HG03135 (cell line): ENCODE measurements around the gene NTPCR.
"Not testable (repeated sequence)": the region's sequence is repeated elsewhere in the genome, so short reads cannot be mapped to it uniquely, and the experiment has no call there.

Experiments
- ATAC-seq: cut with Tn5 transposase; IDR thresholded peaks from one replicate; pipeline ENCODE4 v1.9.1; 2021; ENCODE audit warnings: mild to moderate bottlenecking, moderate library complexity; ENCODE audit not compliant: unreplicated experiment

Gene NTPCR, protein sequence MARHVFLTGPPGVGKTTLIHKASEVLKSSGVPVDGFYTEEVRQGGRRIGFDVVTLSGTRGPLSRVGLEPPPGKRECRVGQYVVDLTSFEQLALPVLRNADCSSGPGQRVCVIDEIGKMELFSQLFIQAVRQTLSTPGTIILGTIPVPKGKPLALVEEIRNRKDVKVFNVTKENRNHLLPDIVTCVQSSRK

GRCh38 chr1:232950197-232951176 lies at the start of gene NTPCR:
Gene NTPCR, plus strand, starts transcription at chr1:232950611. Its CDS starts 100 bp downstream, at chr1:232950711.
- ATAC-seq: peak; percentile 85

DNA sequence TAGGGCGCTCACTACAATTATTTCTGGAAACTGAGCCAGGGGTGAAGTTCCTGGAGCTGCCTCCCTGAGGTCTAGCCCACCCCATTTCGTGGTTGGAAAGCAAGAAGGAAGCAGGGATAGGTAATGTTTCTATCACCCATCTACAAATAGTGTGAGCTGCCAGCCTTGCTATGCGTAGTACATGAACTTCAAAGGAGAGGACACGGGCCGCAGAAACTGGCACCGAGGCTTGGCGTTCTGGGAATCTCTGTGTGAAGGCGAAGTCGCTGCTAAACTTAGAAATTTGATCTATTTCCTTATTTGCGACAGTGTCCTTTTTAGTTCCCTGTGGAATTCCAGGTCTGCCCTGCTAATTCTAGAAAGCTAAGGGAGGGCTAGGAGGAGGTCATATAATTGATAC lies 49.6 kb upstream of the NTPCR start:
- ATAC-seq: no peak

GRCh38 chr1:232901255-232901654 lies 49.2 kb upstream of the NTPCR start:
- ATAC-seq: no peak

- no peak for ATAC-seq
These were observed 47.5 kb upstream of the NTPCR start for GRCh38 chr1:232902774-232903350.

GRCh38 chr1:232904131-232904530 lies 46.3 kb upstream of the NTPCR start:
- no peak for ATAC-seq

GRCh38 chr1:232904566-232904965 lies 45.8 kb upstream of the NTPCR start:
- ATAC-seq: no peak

- no peak for ATAC-seq
These were observed 44.9 kb upstream of the NTPCR start for GRCh38 chr1:232905331-232906034.

DNA sequence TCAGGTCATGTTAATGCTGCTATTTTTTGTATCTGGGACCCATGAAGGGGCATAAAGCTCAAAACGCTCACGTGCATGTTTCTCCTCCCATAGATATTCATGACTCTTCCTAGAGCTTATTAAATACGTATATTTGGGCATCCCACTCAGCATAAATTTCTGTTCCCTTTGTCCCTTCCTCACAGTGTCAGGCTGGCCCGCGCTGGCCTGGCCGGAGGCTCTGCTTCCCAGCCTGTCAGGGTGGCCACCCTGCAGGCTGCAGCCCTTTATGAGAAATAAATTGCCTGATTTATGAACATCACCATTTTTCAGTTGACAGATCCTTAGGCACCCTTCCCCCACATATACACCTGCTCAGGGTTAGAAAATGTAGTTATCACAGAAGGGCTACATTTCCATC lies 44.0 kb upstream of the NTPCR start:
- ATAC-seq: no peak

GRCh38 chr1:232908831-232909230 lies 41.6 kb upstream of the NTPCR start:
- ATAC-seq: no peak

- no peak for ATAC-seq
These were observed 40.7 kb upstream of the NTPCR start for GRCh38 chr1:232909752-232910151.

- no peak for ATAC-seq
These were observed 39.3 kb upstream of the NTPCR start for GRCh38 chr1:232911027-232911599.

DNA sequence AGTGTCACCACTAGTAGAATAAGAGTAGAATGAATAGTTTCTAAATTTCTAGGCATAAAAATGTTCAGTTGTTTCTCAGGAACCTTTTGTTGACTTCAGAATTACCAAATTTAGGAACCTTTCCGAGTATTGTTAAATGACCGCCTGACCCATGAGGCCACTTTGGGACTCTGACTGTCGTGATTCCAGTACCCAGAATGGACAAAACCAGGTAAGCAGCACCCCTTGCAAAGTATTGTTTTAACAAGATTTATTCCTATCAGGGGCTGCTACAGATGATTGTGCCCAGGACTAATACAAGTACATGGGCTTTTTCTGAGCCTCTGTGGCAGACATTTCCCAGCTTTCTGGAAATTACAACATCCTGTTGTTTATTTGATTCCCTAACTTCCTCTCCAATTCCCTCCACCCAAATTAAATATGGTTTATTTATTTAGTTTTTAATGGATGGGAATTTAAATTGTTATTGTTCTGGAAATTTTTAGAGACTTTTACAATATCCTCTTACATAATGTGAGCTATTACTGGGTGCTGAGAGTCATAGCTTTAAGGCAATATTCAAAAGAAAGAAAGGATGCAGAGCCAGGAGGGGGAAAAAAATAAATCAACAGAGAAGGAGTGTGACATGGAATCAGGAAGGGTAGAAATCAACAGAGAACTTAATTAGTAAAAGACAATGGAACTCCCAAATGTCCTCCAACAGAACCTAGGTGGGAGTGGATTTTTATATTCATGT lies 37.4 kb upstream of the NTPCR start:
- no peak for ATAC-seq

- ATAC-seq: not testable (repeated sequence)
These were observed 36.1 kb upstream of the NTPCR start for GRCh38 chr1:232914271-232914670.

- ATAC-seq: no peak
These were observed 35.2 kb upstream of the NTPCR start for GRCh38 chr1:232915212-232915611.

GRCh38 chr1:232917053-232917452 lies 33.4 kb upstream of the NTPCR start:
- ATAC-seq: no peak

- no peak for ATAC-seq
These were observed 29.0 kb upstream of the NTPCR start for GRCh38 chr1:232921381-232921780.

DNA sequence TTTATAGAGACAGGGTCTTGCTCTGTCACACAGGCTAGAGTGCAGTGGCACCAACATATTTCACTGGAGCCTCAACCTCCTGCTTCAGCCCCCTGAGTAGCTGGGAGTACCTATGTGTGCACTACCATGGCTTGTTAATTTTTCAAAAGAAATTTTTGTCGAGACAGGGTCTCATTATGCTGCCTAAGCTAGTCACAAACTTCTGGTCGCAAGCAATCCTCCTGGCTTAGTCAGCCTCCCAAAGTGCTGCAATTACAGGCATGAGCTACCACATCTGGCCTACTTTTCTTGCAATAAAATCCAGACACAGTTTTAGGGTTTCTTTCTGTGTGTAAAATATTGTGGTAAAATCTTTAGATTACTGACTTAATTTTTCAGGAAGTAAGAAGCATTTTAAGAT lies 27.9 kb upstream of the NTPCR start:
- ATAC-seq: no peak

DNA sequence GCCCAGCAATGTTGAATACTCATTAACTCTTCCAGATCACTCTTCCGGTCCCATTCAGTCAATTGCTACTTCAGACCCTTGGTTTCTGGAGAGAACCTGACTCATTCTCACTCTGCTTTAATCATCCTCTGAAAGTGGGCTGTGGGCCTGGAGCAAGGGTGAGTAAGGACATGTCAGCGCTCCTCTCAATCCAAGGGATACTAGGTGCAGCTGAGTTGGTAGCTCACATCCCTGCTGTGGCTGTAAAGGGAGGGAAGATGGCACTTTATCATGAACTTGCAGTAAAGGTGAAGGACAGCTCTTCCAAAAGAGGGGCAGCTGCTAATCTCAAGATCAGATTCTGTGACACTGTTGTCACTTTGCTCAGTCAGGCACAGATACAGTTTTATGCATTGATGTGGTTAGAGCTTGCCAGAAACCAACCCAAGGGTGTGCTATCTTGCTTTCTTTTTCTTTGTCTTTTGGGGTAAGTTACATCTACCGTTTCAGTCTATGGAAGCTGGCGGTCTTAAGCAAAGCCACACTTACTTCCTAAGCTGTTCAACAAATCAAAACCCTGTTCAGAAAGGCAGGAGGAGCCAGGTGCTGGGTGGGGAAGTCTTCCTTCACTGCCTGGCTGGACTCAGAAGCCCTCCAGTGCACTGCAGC lies 26.5 kb upstream of the NTPCR start:
- peak; percentile 71 for ATAC-seq

- ATAC-seq: no peak
These were observed 25.5 kb upstream of the NTPCR start for GRCh38 chr1:232924874-232925273.
